Keratinocyte (primary cell): ENCODE results near the gene FABP1. TPM values are rescaled to one million over a fixed set of nuclear protein-coding genes. Genes with fewer than 3 reads are reported as not detected.

Experiments used
- DNase-seq: peaks from one replicate; pipeline ENCODE4 v3.0.0-alpha.2; 2011; ENCODE audit warnings: low read depth, missing footprints, low spot score
- FAIRE-seq: peaks from 2 replicates; lab custom pipeline; 2011; peaks lifted over from hg19 to GRCh38; lab: Jason Lieb, UNC
- H2AFZ ChIP-seq: 2 replicates; pipeline ENCODE4 v1.6.0; 2012; ENCODE audit warnings: low read length, control low read depth, inconsistent platforms; ENCODE audit not compliant: control insufficient read depth
- H3K27ac ChIP-seq: 2 replicates; pipeline ENCODE4 v1.5.1; 2011; ENCODE audit warnings: low read length; ENCODE audit not compliant: control insufficient read depth, insufficient read depth
- H3K27me3 ChIP-seq: 3 replicates; pipeline ENCODE4 v1.6.0; 2011; ENCODE audit warnings: low read length; ENCODE audit not compliant: control insufficient read depth, insufficient read depth; ENCODE audit errors: extremely low read depth
- H3K36me3 ChIP-seq, 2 experiments: 2 replicates in 1 of 2; 3 replicates in 1 of 2; pipeline ENCODE4 v1.5.1; 2011; ENCODE audit warnings: low read length in 2 of 2, mild to moderate bottlenecking in 1 of 2; ENCODE audit not compliant: control insufficient read depth in 2 of 2, insufficient read depth in 2 of 2; ENCODE audit errors: extremely low read depth in 1 of 2
- H3K4me1 ChIP-seq: 3 replicates; pipeline ENCODE4 v1.5.1; 2011; ENCODE audit warnings: low read length; ENCODE audit not compliant: control insufficient read depth, insufficient read depth; ENCODE audit errors: extremely low read depth
- H3K4me2 ChIP-seq: 3 replicates; pipeline ENCODE4 v1.6.0; 2011; ENCODE audit warnings: low read depth, low read length; ENCODE audit not compliant: control insufficient read depth, insufficient read depth; ENCODE audit errors: extremely low read depth
- H3K4me3 ChIP-seq, 3 experiments: fragments of 200-600 bp in 1 of 3; sonication (generic) in 1 of 3; 2 replicates in 2 of 3; 3 replicates in 1 of 3; pipeline ENCODE4 v1.5.1; 2011 to 2016; ENCODE audit warnings: low read length in 3 of 3, mild to moderate bottlenecking in 3 of 3, control low read depth in 2 of 3, inconsistent platforms in 1 of 3, low read depth in 1 of 3, mixed read lengths in 1 of 3, mixed run types in 1 of 3, moderate library complexity in 1 of 3; ENCODE audit not compliant: control insufficient read depth in 2 of 3, insufficient read depth in 2 of 3; ENCODE audit errors: extremely low read depth in 1 of 3
- H3K79me2 ChIP-seq: 2 replicates; pipeline ENCODE4 v1.6.0; 2012; ENCODE audit warnings: low read length; ENCODE audit not compliant: control insufficient read depth, insufficient read depth
- H3K9ac ChIP-seq: 3 replicates; pipeline ENCODE4 v1.6.0; 2011; ENCODE audit warnings: low read length; ENCODE audit not compliant: control insufficient read depth, insufficient read depth; ENCODE audit errors: extremely low read depth
- H3K9me1 ChIP-seq: 3 replicates; pipeline ENCODE4 v1.6.0; 2011; ENCODE audit warnings: low read length; ENCODE audit not compliant: control insufficient read depth, insufficient read depth; ENCODE audit errors: extremely low read depth
- H3K9me3 ChIP-seq: 2 replicates; pipeline ENCODE4 v1.5.1; 2012; ENCODE audit warnings: low read depth, low read length; ENCODE audit not compliant: control insufficient read depth
- H4K20me1 ChIP-seq: 3 replicates; pipeline ENCODE4 v1.6.0; 2011; ENCODE audit warnings: low read length; ENCODE audit not compliant: control insufficient read depth, insufficient read depth; ENCODE audit errors: extremely low read depth
- EZH2 ChIP-seq: IDR thresholded peaks from one replicate; pipeline ENCODE4 v1.6.1; 2012; ENCODE audit warnings: inconsistent platforms, mild to moderate bottlenecking, low read length, moderate library complexity
- dilution Hi-C: fragments of 300-500 bp; cut with MboI; formaldehyde crosslinking; loops from one replicate; pipeline ENCODE4 v1.7.0; 2020; ENCODE audit warnings: low sequenced_read_pairs; ENCODE audit not compliant: extremely low pct_ligation_motif_present
- polyA plus RNA-seq, 5 experiments: library from polyadenylated mRNA; depleted of rRNA in 3 of 5; stranded (reverse) in 3 of 5; stranded (forward) in 1 of 5; unstranded in 1 of 5; fragments of >200 nt; gene quantifications; 1 replicate in 1 of 5; 2 replicates in 3 of 5; 3 replicates in 1 of 5; pipeline versions ENCODE4 v1.2.1 to v1.2.3, GENCODE V29; 2011 to 2012; ENCODE audit warnings: missing spikeins in 2 of 5, low read depth in 1 of 5, low replicate concordance in 1 of 5
- TF ChIP-seq, protein P1 (sequence below), 3 experiments: IDR thresholded peaks in 1 of 3; conservative IDR thresholded peaks in 1 of 3; optimal IDR thresholded peaks in 1 of 3; 2 replicates in 2 of 3; 3 replicates in 1 of 3; pipeline versions ENCODE3 to v1.5.1; 2011; ENCODE audit warnings: low read length in 3 of 3, mild to moderate bottlenecking in 3 of 3, moderate library complexity in 2 of 3, control low read depth in 1 of 3, inconsistent platforms in 1 of 3; ENCODE audit not compliant: insufficient read depth in 2 of 3; ENCODE audit errors: extremely low read depth in 1 of 3

FABP1 gene
- polyA plus RNA-seq, 1 donor (not counting 4 experiments of a cell fraction or from before 2014, with no cell fraction given), result not detected

DNA sequence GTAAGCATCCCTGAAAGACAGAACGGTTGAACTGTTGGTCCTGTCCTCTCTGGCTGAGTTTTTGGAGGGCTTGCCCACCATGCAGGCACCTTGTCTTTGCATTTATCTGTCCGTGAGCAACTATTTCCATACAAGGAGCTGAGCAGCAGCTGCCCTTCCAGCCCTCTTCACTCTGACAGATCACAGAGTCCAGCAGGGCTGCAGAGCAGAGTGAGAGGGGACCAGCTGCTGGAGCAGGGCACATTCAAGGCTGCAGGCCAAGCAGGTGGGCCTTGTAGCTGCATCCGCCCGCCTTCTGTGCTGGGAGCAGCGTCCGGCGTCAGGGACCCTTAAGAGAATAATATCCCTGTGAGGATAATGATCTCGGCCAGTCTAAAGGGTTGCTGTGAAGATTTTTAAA is 50.8 kb downstream of the FABP1 start:
- H3K27me3 ChIP-seq, result no peaks in the 10 kb centered on the region
- H3K9me3 ChIP-seq, result no peaks in the 10 kb centered on the region
- dilution Hi-C loops, result no loop called here

DNA sequence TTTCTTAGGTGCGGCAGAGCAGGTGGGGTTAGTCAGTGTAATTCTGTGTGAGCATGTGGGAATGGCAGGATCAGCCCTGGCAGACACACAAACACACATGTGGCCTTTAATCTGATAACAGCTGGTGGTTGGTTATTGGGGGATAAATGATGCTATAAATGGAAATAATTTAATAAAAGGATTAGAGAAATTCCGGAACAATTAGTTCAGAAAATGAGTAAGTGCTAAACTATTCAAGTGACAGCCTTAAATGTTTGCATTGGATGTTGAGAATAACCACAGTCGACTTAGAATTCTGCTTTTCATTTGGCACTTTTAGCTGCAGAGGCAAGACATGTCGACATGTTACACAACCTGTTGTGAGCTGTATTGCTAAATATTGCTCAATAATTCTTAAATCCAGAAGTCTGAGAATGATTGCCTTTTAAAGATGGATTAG is 53.0 kb downstream of the FABP1 start:
- FAIRE-seq, result no peak
- no peak overlapping the region for H3K4me3 ChIP-seq
- no peak overlapping the region for H2AFZ ChIP-seq
- no peak for DNase-seq
- H3K79me2 ChIP-seq, result no peaks in the 10 kb centered on the region
- H3K4me1 ChIP-seq, result no peaks in the 10 kb centered on the region
- no peaks in the 10 kb centered on the region for H3K36me3 ChIP-seq
- H3K9ac ChIP-seq, result no peak overlapping the region
- dilution Hi-C loops, result no loop called here
- TF ChIP-seq EZH2, result no peak
- TF ChIP-seq, protein P1, sequence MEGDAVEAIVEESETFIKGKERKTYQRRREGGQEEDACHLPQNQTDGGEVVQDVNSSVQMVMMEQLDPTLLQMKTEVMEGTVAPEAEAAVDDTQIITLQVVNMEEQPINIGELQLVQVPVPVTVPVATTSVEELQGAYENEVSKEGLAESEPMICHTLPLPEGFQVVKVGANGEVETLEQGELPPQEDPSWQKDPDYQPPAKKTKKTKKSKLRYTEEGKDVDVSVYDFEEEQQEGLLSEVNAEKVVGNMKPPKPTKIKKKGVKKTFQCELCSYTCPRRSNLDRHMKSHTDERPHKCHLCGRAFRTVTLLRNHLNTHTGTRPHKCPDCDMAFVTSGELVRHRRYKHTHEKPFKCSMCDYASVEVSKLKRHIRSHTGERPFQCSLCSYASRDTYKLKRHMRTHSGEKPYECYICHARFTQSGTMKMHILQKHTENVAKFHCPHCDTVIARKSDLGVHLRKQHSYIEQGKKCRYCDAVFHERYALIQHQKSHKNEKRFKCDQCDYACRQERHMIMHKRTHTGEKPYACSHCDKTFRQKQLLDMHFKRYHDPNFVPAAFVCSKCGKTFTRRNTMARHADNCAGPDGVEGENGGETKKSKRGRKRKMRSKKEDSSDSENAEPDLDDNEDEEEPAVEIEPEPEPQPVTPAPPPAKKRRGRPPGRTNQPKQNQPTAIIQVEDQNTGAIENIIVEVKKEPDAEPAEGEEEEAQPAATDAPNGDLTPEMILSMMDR (optimal IDR thresholded peaks at IDR 0.05 in 1 of 3, IDR thresholded peaks at IDR 0.05 in 1 of 3, conservative IDR thresholded peaks at IDR 0.05 in 1 of 3; ENCODE audit: extremely low read depth in 1 of 3, insufficient read depth in 2 of 3, low read length in 3 of 3), result no peak
- no peaks in the 10 kb centered on the region for H3K9me3 ChIP-seq
- H3K27me3 ChIP-seq, result no peaks in the 10 kb centered on the region
- H3K4me2 ChIP-seq, result no peak overlapping the region
- no peaks in the 10 kb centered on the region for H3K9me1 ChIP-seq
- H3K27ac ChIP-seq, result no peak overlapping the region
- H4K20me1 ChIP-seq, result no peaks in the 10 kb centered on the region

More for the DNA sequence above, 50.8 kb downstream of the FABP1 start:
- no peak for DNase-seq
- Histone ChIP-seq H3K9ac (no peak overlapping the region), H3K27ac (no peak overlapping the region), H3K79me2 (no peaks in the 10 kb centered on the region), H3K36me3 (no peaks in the 10 kb centered on the region), H4K20me1 (no peaks in the 10 kb centered on the region), H3K4me2 (no peak overlapping the region), H3K4me1 (no peaks in the 10 kb centered on the region), H3K9me1 (no peaks in the 10 kb centered on the region), H2AFZ (no peak overlapping the region), H3K4me3 (no peak overlapping the region)
- TF ChIP-seq, protein P1 (optimal IDR thresholded peaks at IDR 0.05 in 1 of 3, IDR thresholded peaks at IDR 0.05 in 1 of 3, conservative IDR thresholded peaks at IDR 0.05 in 1 of 3; ENCODE audit: extremely low read depth in 1 of 3, insufficient read depth in 2 of 3, low read length in 3 of 3), result no peak
- FAIRE-seq, result no peak
